Activated T-helper 1 cell treated with anti-CD3 and anti-CD28 coated beads, Interleukin-2, amount 50 U/mL, for 16 hours (primary cell): ENCODE results near the gene SESN2.

ENCODE experiments used
- DNase-seq, 2 donors: peaks; one replicate each; pipeline ENCODE4 v3.0.0-alpha.2; 2020; ENCODE audit warnings: low read depth in 1 of 2, low spot score in 1 of 2

SESN2 gene

GRCh38 chr1:28249013-28249865 is 10.1 kb upstream of the SESN2 start:
- no peak for DNase-seq

GRCh38 chr1:28249866-28250295 is 9.4 kb upstream of the SESN2 start:
- DNase-seq = no peak

GRCh38 chr1:28256197-28256827 is 3.0 kb upstream of the SESN2 start:
- DNase-seq = no peak

- no peak for DNase-seq
These were observed 1.6 kb upstream of the SESN2 start for GRCh38 chr1:28257736-28258135.

GRCh38 chr1:28258628-28259251 is 578 bp upstream of the SESN2 start:
- DNase-seq = no peak

- DNase-seq = no peak
These were observed 850 bp downstream of the SESN2 start for GRCh38 chr1:28259934-28260802.

- DNase-seq = no peak
These were observed 1.5 kb downstream of the SESN2 start for GRCh38 chr1:28260803-28261174.

- DNase-seq = no peak
These were observed 5.6 kb downstream of the SESN2 start for GRCh38 chr1:28264897-28265296.

GRCh38 chr1:28265577-28265976 is 6.3 kb downstream of the SESN2 start:
- DNase-seq = no peak

GRCh38 chr1:28266920-28267322 is 7.6 kb downstream of the SESN2 start:
- DNase-seq = no peak

GRCh38 chr1:28267633-28268032 is 8.3 kb downstream of the SESN2 start:
- no peak for DNase-seq

- no peak for DNase-seq
These were observed 10.2 kb downstream of the SESN2 start for GRCh38 chr1:28269529-28269928.

- no peak for DNase-seq
These were observed 13.0 kb downstream of the SESN2 start for GRCh38 chr1:28272215-28272852.

- no peak for DNase-seq
These were observed 14.0 kb downstream of the SESN2 start for GRCh38 chr1:28273216-28273860.

- DNase-seq = no peak
These were observed 19.4 kb downstream of the SESN2 start for GRCh38 chr1:28278763-28279162.

GRCh38 chr1:28279721-28280120 is 20.4 kb downstream of the SESN2 start:
- no peak for DNase-seq

- no peak for DNase-seq
These were observed 21.2 kb downstream of the SESN2 start for GRCh38 chr1:28280501-28280900.

GRCh38 chr1:28280977-28281381 is 21.7 kb downstream of the SESN2 start:
- DNase-seq = no peak

- DNase-seq = no peak
These were observed 22.5 kb downstream of the SESN2 start for GRCh38 chr1:28281608-28282425.
